Right kidney (tissue), 1 donor: Measurements from ENCODE around the gene USP7.
"Not testable (repeated sequence)": the region's sequence is repeated elsewhere in the genome, so short reads cannot be mapped to it uniquely, and the experiment has no call there.

Experiments used
- DNase-seq: peaks from one replicate; pipeline ENCODE4 v3.0.0-alpha.2; 2016

USP7 gene

GRCh38 chr16:8843296-8843695 is 120.4 kb downstream of the USP7 start:
- not testable (repeated sequence) for DNase-seq
